ENCODE measurements around the gene MLF2. TPM values are rescaled to one million over a fixed set of nuclear protein-coding genes. Genes with fewer than 3 reads are reported as not detected.

Gene MLF2
- total RNA-seq, 4 donors from 2014 or later: 140 to 290 (median 216) TPM

- no peaks in the 10 kb centered on the region for H3K27me3 ChIP-seq
- ATAC-seq: peak; percentile 66
- 3 to 12% methylated on average over 16 of the region's 63 CpGs for WGBS, 2 donors (ENCODE audit: low coverage in 1 of 2)
- H3K9me3 ChIP-seq: no peaks in the 10 kb centered on the region
- H3K36me3 ChIP-seq: peaks cover 0 to 17% of the 10 kb centered on the region in 2 donors
- peaks cover 0 to 72% (median 40%) of the 10 kb centered on the region in 3 donors for H3K4me1 ChIP-seq
- H3K4me3 ChIP-seq: peak within 1 kb of the TSS; percentile 57 to 91
- peak within 1 kb of the TSS; percentile 89 to 99 (median 97) for H3K27ac ChIP-seq
- no peak for TF ChIP-seq CTCF (IDR thresholded peaks at IDR 0.05)
- peak; percentile 89 for TF ChIP-seq POLR2AphosphoS5 (IDR thresholded peaks at IDR 0.05)
- TF ChIP-seq POLR2A (IDR thresholded peaks at IDR 0.05): peak; percentile 92 to 94
- no peak for TF ChIP-seq EP300 (IDR thresholded peaks at IDR 0.05)
Observed at GRCh38 chr12:6765634-6766581, 13.0 kb upstream of the MLF2 start, which contains the start of gene PTMS. Gene PTMS (plus strand): TSS chr12:6766363. CDS start chr12:6766706, 343 bp downstream.

- TF ChIP-seq EP300 (IDR thresholded peaks at IDR 0.05) (no peak), POLR2A (IDR thresholded peaks at IDR 0.05) (no peak), POLR2AphosphoS5 (IDR thresholded peaks at IDR 0.05) (no peak), CTCF (IDR thresholded peaks at IDR 0.05) (no peak)
- Histone ChIP-seq H3K4me3 (peak overlapping the region; percentile 57 to 91), H3K27ac (peak overlapping the region; percentile 89 to 99 (median 97)), H3K27me3 (no peaks in the 10 kb centered on the region), H3K9me3 (no peaks in the 10 kb centered on the region), H3K36me3 (peaks cover 0 to 9% of the 10 kb centered on the region in 2 donors), H3K4me1 (peaks cover 0 to 64% (median 33%) of the 10 kb centered on the region in 3 donors)
- ATAC-seq: no peak
- 20 to 40% methylated on average over 5 to 7 of the region's 7 CpGs for WGBS, 2 donors (ENCODE audit: low coverage in 1 of 2)
Observed at GRCh38 chr12:6765048-6765633, 12.2 kb upstream of the MLF2 start.

- WGBS, 2 donors (ENCODE audit: low coverage in 1 of 2): 0 to 1% methylated on average over 7 to 11 of the region's 16 CpGs
- peak; percentile 87 for ATAC-seq
- peaks cover 0 to 55% (median 29%) of the 10 kb centered on the region in 3 donors for H3K4me1 ChIP-seq
- no peaks in the 10 kb centered on the region for H3K36me3 ChIP-seq
- peak overlapping the region; percentile 16 to 91 for H3K4me3 ChIP-seq
- no peaks in the 10 kb centered on the region for H3K9me3 ChIP-seq
- H3K27me3 ChIP-seq: no peaks in the 10 kb centered on the region
- H3K27ac ChIP-seq: peak overlapping the region; percentile 93 to 99 (median 97)
- no peak for TF ChIP-seq EP300 (IDR thresholded peaks at IDR 0.05)
- TF ChIP-seq POLR2AphosphoS5 (IDR thresholded peaks at IDR 0.05): peak; percentile 42
- TF ChIP-seq POLR2A (IDR thresholded peaks at IDR 0.05): no peak
Observed at GRCh38 chr12:6764011-6764828, 11.3 kb upstream of the MLF2 start.

- Histone ChIP-seq H3K27me3 (no peaks in the 10 kb centered on the region), H3K4me3 (peak overlapping the region; percentile 16 to 91), H3K9me3 (no peaks in the 10 kb centered on the region), H3K36me3 (no peaks in the 10 kb centered on the region), H3K27ac (peak overlapping the region; percentile 93 to 99 (median 97)), H3K4me1 (peaks cover 0 to 47% (median 21%) of the 10 kb centered on the region in 3 donors)
- TF ChIP-seq CTCF (IDR thresholded peaks at IDR 0.05): no peak
- no peak for TF ChIP-seq EP300 (IDR thresholded peaks at IDR 0.05)
- TF ChIP-seq POLR2AphosphoS5 (IDR thresholded peaks at IDR 0.05): no peak
- no peak for TF ChIP-seq POLR2A (IDR thresholded peaks at IDR 0.05)
- 52 to 95% methylated on average over 2 to 3 of the region's 4 CpGs for WGBS, 2 donors (ENCODE audit: low coverage in 1 of 2)
- ATAC-seq: no peak
Observed at GRCh38 chr12:6763380-6763779, 10.4 kb upstream of the MLF2 start.
